HUES48 (cell line): ENCODE data around the gene RPGR.

Experiments used
- H3K27ac ChIP-seq: one replicate; pipeline ENCODE4 v1.7.0; 2013; ENCODE audit warnings: low read depth, low read length, inconsistent platforms
- H3K27me3 ChIP-seq: 2 replicates; pipeline ENCODE4 v1.6.1; 2013; ENCODE audit warnings: mild to moderate bottlenecking, low read length; ENCODE audit not compliant: control insufficient read depth, insufficient read depth
- H3K36me3 ChIP-seq: 2 replicates; pipeline ENCODE4 v1.6.1; 2013; ENCODE audit warnings: low read length; ENCODE audit not compliant: control insufficient read depth, insufficient read depth
- H3K4me1 ChIP-seq: 2 replicates; pipeline ENCODE4 v1.6.1; 2013; ENCODE audit warnings: mild to moderate bottlenecking, low read length; ENCODE audit not compliant: control insufficient read depth, insufficient read depth
- H3K4me3 ChIP-seq: 2 replicates; pipeline ENCODE4 v1.5.1; 2013; ENCODE audit warnings: mild to moderate bottlenecking, low read depth, low read length
- H3K9ac ChIP-seq: 2 replicates; pipeline ENCODE4 v1.6.1; 2013; ENCODE audit warnings: mild to moderate bottlenecking, low read depth, low read length, moderate library complexity
- H3K9me3 ChIP-seq: 2 replicates; pipeline ENCODE4 v1.6.1; 2013; ENCODE audit warnings: low read length; ENCODE audit not compliant: control insufficient read depth, insufficient read depth

RPGR gene, protein sequence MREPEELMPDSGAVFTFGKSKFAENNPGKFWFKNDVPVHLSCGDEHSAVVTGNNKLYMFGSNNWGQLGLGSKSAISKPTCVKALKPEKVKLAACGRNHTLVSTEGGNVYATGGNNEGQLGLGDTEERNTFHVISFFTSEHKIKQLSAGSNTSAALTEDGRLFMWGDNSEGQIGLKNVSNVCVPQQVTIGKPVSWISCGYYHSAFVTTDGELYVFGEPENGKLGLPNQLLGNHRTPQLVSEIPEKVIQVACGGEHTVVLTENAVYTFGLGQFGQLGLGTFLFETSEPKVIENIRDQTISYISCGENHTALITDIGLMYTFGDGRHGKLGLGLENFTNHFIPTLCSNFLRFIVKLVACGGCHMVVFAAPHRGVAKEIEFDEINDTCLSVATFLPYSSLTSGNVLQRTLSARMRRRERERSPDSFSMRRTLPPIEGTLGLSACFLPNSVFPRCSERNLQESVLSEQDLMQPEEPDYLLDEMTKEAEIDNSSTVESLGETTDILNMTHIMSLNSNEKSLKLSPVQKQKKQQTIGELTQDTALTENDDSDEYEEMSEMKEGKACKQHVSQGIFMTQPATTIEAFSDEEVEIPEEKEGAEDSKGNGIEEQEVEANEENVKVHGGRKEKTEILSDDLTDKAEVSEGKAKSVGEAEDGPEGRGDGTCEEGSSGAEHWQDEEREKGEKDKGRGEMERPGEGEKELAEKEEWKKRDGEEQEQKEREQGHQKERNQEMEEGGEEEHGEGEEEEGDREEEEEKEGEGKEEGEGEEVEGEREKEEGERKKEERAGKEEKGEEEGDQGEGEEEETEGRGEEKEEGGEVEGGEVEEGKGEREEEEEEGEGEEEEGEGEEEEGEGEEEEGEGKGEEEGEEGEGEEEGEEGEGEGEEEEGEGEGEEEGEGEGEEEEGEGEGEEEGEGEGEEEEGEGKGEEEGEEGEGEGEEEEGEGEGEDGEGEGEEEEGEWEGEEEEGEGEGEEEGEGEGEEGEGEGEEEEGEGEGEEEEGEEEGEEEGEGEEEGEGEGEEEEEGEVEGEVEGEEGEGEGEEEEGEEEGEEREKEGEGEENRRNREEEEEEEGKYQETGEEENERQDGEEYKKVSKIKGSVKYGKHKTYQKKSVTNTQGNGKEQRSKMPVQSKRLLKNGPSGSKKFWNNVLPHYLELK

DNA sequence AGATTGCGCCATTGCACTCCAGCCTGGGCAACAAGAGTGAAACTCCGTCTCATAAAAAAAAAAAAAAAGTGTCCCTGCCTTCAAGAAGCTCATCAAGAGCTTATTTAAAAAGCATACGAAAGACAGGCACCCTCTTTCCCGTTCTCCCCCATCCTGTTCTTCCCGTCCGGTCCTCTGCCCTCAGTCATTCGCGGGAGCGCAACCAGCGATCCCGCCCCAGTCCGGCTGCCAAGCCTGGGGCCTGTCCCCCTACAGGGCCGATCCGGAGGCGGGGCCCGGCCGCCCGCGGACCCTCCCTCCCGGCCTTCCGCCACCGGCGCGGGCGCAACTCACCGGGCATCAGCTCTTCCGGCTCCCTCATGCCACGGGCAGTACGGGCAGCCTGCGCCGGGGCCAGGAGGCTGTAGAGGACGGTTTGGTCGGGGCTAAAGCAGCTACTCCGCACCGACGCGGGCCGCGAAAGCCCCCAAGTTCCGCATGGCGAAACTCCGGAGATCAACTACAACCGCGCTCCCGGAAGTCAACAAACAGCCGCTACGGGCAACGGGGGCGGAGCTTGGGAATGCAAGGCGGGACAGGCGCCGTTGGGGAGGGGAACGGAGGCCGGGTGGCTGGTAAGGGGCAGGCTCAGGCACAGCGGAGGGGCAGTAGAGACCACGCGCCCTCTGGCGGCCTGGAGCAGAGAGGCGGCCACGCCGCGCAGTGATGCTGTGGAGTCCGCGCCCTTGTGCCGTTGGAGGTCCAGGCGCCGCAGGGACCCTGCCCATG, at the start of gene RPGR:
TSS of gene RPGR (minus strand) at position 503 of the 768 bp plus-strand sequence. CDS start at position 361, 142 bp downstream.
- no peaks in the 10 kb centered on the region for H3K9me3 ChIP-seq
- H3K27me3 ChIP-seq = no peaks in the 10 kb centered on the region
- H3K4me1 ChIP-seq = no peaks in the 10 kb centered on the region
- H3K4me3 ChIP-seq = peak within 1 kb of the TSS; percentile 93
- H3K36me3 ChIP-seq = no peaks in the 10 kb centered on the region
- peak within 1 kb of the TSS; percentile 84 for H3K9ac ChIP-seq
- peak within 1 kb of the TSS; percentile 92 for H3K27ac ChIP-seq

DNA sequence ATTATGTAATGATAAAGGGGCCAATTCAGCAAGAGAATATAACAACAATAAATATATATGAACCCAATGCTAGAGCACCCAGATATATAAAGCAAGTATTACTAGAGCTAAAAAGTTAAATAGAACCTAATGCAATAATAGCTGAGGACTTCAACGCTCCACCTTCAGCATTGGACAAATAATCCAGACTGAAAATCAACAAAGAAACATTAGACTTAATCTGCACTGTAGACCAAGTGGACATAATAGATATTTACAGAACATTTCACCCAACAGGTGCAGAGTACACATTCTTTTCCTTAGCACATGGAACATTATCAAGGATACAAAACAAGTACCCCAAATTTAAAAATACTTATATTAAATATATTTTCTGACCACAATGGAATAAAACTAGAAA, 49.4 kb upstream of the RPGR start:
- no peaks in the 10 kb centered on the region for H3K27me3 ChIP-seq
- H3K27ac ChIP-seq = no peak overlapping the region
- no peaks in the 10 kb centered on the region for H3K36me3 ChIP-seq
- no peaks in the 10 kb centered on the region for H3K4me1 ChIP-seq
- H3K4me3 ChIP-seq = no peak overlapping the region
- H3K9me3 ChIP-seq = no peaks in the 10 kb centered on the region
- H3K9ac ChIP-seq = no peak overlapping the region

DNA sequence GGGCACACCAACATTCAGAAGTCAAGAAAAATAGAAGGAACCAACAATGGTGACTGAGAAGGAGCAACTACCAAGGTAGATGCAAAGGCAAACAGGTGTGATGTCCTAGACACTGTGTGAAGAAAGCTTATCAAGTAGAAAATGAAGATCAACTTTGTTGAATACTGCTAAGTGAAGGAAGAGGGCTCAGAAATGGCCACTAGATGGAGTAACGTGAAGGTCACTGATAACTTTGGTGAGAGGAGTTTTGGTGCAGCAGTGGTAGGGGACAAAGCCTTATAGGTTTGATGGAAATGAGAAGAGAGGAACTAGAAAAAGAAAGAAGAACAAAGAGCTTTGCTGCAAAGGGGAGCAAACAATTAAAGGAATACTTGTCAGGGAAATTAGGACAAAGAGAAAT, 48.6 kb upstream of the RPGR start:
- no peak overlapping the region for H3K4me3 ChIP-seq
- no peaks in the 10 kb centered on the region for H3K36me3 ChIP-seq
- H3K27ac ChIP-seq = no peak overlapping the region
- no peak overlapping the region for H3K9ac ChIP-seq
- H3K27me3 ChIP-seq = no peaks in the 10 kb centered on the region
- H3K4me1 ChIP-seq = no peaks in the 10 kb centered on the region
- H3K9me3 ChIP-seq = no peaks in the 10 kb centered on the region

DNA sequence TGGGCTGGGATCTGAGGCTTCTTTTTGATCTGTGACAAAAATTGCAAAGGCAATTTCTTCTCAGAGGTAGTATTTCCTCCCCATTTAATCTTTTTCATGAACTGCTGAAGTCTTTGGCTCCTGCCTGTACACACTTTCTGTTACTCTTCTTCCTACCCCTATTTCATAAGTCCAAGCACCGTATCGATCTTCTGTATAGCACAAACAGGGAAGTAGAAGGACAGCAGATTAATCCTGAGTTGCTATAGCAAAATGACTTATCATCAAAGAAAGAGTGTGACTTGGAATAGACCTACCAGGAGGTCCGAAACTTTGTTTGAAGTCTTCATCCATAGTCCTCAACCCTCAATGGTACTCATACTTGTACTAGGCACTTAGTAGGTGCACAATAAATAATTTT, 47.1 kb upstream of the RPGR start:
- Histone ChIP-seq H3K9me3 (no peaks in the 10 kb centered on the region), H3K27ac (no peak overlapping the region), H3K4me3 (no peak overlapping the region), H3K9ac (no peak overlapping the region), H3K27me3 (no peaks in the 10 kb centered on the region), H3K4me1 (no peaks in the 10 kb centered on the region), H3K36me3 (no peaks in the 10 kb centered on the region)

DNA sequence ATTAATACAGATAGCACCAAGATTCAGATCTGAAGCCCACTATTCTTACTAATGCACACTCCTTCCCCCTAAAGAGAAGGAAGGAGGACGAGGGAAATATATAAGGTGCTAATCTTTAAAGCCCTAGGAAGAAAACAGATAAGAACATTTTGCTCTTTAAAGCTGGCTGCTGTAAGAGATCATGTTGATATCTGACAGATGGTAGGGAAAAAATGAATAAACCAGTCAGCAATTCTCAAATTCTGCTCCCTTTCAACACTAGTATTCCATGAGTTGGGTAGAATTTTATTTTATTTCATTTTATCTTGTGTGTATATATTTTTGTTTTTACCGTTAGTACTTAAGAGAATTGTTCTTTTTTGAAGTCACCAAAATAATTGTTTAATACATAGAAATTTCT, 44.3 kb upstream of the RPGR start:
- Histone ChIP-seq H3K9me3 (no peaks in the 10 kb centered on the region), H3K4me3 (no peak overlapping the region), H3K9ac (no peak overlapping the region), H3K27me3 (no peaks in the 10 kb centered on the region), H3K27ac (no peak overlapping the region), H3K36me3 (no peaks in the 10 kb centered on the region), H3K4me1 (no peaks in the 10 kb centered on the region)

DNA sequence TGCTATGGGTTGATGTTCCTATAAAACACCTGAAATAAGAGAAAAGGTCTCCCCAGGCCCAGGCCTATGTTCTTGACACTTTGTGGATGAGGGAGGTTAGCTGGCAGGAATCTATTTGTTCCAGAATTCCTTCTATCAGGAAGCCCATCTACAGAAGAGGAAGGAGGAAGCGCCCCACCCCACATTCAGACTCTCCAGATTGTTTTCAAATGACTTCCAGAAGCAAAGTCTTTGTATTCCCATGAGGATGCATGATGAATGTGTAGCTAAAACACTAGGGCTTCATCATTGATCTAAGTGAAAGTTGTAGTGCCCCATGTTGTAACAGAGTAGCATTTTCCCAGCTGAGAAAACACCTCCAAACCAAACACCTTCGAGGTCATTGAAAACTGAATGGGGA, 41.5 kb upstream of the RPGR start:
- Histone ChIP-seq H3K4me1 (no peaks in the 10 kb centered on the region), H3K27me3 (no peaks in the 10 kb centered on the region)

DNA sequence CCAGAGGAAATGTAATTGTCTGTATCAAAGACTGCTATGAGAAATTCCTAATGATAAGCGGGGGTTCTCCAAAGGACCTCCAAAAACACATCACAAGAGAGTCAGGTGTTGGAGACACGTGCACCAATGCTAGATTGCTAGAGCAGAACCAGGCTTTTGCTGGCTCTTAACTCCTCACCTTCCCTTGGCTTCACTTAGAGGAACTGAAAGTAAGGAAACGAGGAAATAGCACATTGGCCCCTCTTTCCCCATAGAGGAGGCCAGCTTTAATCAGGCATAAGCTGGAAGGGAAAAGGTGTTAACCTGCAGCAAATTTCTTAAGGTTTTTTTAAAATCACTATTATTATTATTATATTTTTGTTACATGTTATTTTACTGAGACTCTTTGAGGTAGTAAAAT, 38.6 kb upstream of the RPGR start:
- H3K9me3 ChIP-seq = no peaks in the 10 kb centered on the region
- H3K4me1 ChIP-seq = no peaks in the 10 kb centered on the region
- H3K27me3 ChIP-seq = no peaks in the 10 kb centered on the region
- H3K27ac ChIP-seq = no peak overlapping the region
- no peak overlapping the region for H3K9ac ChIP-seq
- no peaks in the 10 kb centered on the region for H3K36me3 ChIP-seq
- H3K4me3 ChIP-seq = no peak overlapping the region

More for the DNA sequence above, 41.5 kb upstream of the RPGR start:
- Histone ChIP-seq H3K36me3 (no peaks in the 10 kb centered on the region), H3K4me3 (no peak overlapping the region), H3K9ac (no peak overlapping the region), H3K9me3 (no peaks in the 10 kb centered on the region), H3K27ac (no peak overlapping the region)

DNA sequence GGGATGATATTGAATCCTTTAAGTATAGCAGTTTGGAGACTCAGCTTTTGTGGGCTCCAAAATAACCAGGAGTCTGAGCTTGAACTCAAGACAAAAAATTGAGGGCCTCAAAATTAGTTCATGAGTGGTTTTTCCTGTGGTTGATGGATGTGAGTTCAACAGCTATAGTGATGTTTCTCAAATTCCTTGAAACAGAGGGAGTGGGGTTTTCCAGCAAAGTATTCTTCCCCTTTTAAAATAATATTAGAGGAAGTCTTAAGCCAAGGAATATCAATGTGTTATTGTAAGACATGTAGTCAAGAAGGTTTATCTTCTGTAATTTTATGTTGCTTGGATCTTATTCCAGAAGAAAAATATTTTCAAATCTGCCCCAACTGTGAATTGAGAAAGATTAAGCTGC, 35.7 kb upstream of the RPGR start:
- H3K9ac ChIP-seq = no peak overlapping the region
- H3K9me3 ChIP-seq = no peaks in the 10 kb centered on the region
- H3K27me3 ChIP-seq = no peaks in the 10 kb centered on the region
- H3K4me1 ChIP-seq = no peaks in the 10 kb centered on the region
- no peak overlapping the region for H3K4me3 ChIP-seq
- no peak overlapping the region for H3K27ac ChIP-seq
- H3K36me3 ChIP-seq = no peaks in the 10 kb centered on the region

DNA sequence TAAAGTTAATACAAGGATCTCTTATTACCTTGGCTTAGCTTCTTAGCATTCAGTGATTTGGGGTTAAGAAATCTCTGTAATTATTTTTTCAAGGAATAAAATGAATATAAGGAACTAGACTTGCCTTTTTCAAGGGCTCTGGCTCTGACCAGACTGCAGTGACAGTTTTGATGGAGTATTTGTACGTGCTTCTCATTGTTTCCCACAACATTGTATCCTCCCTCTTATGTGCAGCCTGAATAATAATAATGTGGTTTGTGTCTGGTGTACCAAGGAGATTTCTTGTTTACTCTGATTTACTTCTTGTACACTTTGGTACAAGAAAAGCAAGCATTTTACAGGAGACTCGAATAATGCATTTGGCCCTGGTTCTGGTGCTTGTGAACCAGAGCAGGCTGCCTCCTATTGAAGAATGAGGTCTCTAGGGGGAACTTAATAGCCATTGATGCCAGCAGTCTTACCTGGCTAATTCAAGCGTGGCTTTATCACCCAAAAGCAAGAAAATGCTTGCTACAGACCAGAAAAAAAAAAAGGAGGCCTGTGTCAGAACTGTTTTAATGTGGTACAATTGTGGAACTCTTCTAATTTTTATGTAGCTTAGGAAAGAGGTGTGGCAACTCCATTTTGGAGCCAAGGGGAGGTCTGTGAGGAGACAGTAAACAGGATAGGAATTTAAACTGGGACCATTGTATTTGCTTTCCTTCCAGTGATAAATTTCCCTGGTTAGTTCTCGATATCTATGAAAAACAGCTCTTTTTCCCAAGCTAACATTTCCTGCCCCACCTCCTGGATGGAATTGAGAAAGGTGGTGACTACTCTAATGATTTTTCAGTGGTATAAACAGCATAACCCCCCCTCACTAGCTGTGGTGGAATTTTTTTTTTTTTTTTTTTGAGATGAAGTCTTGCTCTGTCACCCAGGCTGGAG, 30.7 kb upstream of the RPGR start:
- no peak overlapping the region for H3K27ac ChIP-seq
- H3K9me3 ChIP-seq = no peaks in the 10 kb centered on the region
- no peaks in the 10 kb centered on the region for H3K4me1 ChIP-seq
- H3K4me3 ChIP-seq = no peak overlapping the region
- no peak overlapping the region for H3K9ac ChIP-seq
- H3K27me3 ChIP-seq = no peaks in the 10 kb centered on the region
- H3K36me3 ChIP-seq = no peaks in the 10 kb centered on the region

DNA sequence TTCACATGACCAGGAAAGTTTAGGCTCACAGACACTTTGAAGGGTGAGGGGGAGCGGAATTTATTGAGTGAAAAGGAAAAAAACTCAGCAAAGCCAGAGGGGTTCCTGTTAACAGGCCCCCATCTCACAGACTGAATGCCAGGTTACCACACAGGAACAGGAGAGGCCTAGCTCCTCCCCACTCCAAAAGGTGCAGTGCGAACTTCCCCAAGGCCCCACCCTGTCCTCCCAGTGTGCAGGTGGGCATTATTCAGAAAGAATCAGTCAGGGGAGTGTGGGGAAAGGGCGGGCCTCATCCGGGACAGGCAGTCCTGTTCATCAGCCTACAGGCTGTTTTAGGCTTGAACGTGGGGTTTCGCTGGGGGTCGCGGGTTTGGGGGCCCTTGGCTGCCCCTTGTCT, 29.1 kb upstream of the RPGR start:
- no peaks in the 10 kb centered on the region for H3K4me1 ChIP-seq
- H3K9ac ChIP-seq = no peak overlapping the region
- H3K27me3 ChIP-seq = no peaks in the 10 kb centered on the region
- no peak overlapping the region for H3K27ac ChIP-seq
- no peak overlapping the region for H3K4me3 ChIP-seq
- H3K36me3 ChIP-seq = no peaks in the 10 kb centered on the region
- H3K9me3 ChIP-seq = no peaks in the 10 kb centered on the region
